IPS-NIHi7 (cell line): ENCODE data around the gene G6PC3.
"Not testable (repeated sequence)": the region's sequence is repeated elsewhere in the genome, so short reads cannot be mapped to it uniquely, and the experiment has no call there.

Experiments
- DNase-seq: peaks from one replicate; pipeline ENCODE4 v3.0.0; 2012; ENCODE audit warnings: mixed read lengths; ENCODE audit errors: extremely low spot score

G6PC3 gene

DNA sequence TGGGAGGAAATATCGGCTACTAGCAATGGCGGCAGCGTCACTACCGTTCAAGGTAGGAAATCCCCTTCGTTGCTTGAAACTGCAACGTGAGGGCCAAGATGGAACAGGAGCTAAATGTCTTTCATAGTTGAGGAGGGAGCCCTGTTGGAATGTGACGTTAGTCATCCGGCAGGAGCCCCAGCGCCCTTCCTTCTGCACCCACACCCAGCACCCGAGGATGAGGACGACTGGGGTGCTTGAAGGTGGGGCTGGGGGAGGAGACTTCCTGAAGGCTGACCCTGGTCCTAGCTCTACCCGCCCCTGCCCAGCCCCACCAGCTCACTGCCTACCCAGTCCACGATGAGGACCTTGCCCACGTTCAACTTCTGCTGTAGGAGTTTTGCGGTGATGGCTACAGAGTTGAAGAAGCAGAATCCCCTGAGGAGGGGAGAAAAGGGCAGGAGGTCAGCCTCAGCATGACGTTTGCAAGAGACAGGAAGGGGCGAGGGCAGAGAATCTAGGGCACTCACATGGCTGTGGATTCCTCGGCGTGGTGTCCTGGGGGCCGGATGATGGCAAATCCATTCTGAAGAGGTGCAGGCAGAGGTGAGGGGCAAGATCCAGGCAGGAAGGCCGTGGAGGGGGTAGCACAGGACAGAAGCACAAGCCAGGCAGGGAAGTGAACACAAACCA, 11.9 kb downstream of the G6PC3 start:
- DNase-seq: no peak

DNA sequence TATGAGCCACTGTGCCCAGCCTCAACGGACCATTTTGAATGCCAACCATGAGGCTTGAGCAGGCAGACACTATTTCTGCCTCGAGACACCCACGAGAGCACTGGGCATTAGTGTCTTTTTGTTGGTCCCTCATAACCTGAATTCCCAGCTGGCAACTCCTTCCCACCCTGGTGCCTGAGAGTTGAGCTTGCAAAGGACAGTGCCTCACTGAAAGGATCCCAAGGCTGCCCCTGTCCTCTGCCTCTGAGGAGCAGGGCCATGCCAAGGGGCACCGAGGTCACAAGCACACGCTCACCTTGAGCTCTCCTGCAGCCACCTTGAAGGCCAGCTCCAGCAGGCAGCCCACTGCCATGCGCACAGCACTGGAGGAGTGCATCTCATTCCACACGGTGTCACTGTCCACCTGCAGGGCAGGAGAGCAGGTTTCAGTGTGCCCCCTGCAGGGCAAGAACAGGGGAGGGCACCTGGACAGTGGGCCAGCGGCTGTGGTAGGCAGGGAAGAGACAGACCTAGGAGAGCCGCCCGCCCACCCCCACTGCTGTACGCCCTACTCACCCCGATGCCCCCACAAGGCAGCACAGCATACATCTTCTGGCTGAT, 12.8 kb downstream of the G6PC3 start:
- no peak for DNase-seq

DNA sequence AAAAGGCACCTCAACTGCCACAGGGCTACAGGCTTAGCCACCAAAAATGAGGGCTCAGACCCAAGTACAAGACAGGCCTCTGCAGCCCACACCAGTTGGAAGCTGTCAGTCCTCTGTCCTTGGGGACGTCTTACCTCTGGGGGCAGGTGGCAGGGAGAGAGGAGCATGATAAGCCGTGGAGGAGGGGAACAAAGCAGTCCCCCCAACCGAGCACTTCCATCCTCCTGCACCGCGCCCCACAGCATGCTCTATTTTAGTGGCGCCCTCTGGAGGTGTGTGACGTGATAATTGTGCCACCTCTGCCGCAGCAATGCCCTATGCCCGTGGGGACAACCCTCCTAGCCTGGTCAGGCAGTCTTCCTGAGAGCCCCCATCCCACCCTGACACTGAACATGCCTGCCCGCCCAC, 13.6 kb downstream of the G6PC3 start:
- peak; percentile 71 for DNase-seq

DNA sequence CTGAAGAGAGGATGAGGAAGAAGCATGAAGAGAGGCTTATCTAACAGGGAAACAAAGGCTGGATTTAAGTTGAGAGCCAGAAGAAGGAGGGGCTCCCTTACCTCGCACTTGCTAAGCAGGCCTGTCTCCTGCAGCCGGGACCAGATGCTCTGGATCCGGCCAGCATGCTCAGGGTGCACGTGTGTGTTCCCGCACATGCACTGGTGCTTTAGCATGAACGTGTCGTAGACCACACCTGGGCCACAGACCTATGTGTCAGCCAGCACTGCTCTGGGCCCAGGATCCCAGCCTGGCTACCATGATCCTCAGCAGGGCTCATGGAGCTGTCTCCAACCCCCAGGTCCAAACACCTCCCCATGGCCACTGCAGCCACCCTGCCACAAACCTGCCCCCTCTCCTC, 14.4 kb downstream of the G6PC3 start:
- DNase-seq: no peak

DNA sequence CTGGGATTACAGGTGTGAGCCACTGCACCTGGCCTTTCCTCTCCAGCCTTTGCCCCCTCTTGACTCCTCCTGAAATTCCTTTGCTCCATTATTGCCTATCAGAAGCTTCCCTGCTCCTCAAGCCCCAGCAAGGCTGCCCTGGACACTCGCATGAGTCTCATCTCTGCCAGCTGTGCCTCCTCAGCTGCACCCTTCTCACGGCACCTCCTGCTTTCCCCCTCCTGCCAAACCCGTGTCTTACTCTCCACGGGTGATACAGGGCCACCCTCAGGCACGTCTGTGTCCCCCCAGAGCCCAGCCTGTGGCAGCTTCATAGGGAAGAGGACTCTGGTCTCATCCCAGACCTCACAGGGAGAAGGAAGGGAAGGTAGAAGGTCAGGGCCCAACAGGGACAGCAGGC, 15.4 kb downstream of the G6PC3 start:
- no peak for DNase-seq

DNA sequence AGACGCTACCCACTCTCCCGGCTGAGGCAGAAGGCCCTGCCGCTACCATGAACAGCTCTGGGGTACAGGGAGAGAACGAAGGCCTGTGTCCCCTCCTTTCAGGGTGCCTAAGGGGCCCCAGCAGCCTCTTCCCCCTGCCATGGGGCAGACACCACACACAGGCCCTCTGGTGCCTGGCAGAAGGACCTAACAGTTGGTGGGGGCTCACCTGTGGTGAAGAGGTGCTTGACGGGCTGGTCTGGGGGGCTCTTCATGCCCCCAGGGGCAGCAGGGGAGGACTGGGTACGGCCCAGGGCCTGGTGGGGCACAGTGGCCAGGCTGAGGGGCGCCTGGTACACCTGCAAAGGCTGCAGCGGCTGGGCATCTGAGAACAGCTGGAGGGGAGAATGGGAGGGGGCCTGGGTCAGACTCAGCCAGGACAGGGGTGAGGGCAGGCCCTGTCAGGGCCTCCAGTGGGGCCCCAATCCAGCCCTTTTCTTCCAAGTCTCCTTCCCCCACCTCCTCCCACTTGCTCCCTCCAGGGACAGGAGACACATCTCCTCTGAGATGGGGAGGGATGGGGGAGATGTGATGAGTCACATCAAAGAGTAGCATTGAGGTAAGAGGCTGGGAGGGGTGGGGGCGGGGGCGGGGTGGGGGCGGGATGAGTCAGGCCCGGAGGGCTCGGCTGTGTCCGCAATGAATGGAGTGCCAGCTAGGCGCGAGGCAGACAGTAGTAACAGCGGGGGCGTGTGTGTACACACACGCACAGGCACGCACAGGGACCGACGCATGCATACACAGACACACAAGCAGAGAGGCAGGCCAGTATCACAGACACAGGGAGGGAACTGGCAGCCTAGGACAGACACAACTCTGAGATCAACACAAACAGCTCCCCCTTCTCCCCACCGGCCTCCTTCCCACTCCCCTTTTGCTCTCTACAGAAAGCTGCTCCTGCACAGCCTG, 16.1 kb downstream of the G6PC3 start:
- DNase-seq: peak; percentile 80

DNA sequence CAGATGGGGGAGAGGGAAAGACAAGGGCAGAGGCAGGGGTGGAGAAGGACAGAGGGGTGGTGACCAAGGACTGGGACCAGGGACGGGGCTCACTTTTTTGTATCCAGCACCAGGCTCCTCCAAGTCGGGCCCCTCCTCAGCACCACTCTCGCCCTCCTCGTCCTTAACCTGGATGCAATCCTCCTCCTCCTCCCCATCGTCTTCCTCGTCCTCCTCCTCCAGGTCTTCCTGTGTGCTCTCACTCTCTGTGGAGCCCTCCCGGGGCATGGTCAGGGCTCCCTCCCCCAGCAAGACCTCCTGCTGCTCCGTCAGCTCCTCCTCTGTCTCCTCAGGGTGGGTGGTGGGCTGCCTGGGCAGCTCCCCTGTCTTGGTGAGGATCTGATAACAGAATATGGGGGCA, 16.8 kb downstream of the G6PC3 start:
- no peak for DNase-seq

DNA sequence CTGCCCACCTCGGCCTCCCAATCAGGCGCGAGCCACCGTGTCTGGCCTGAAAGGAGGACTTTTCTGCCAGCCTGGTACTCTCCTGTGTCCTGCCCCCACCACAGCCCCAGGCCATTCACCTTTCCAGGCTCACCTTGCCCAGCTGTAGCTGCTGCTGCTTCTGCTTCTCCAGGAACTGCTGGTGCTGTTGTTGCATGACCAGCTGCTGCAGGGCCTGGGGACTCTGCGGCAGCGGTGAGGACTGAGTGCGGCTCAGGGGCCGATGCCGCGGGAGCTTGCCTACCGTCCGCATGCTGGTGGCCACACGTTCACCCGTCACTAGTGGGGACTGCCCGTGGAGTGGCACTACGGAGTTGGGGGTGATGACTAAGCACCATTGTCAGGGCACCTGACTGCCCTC, 17.7 kb downstream of the G6PC3 start:
- DNase-seq: no peak

DNA sequence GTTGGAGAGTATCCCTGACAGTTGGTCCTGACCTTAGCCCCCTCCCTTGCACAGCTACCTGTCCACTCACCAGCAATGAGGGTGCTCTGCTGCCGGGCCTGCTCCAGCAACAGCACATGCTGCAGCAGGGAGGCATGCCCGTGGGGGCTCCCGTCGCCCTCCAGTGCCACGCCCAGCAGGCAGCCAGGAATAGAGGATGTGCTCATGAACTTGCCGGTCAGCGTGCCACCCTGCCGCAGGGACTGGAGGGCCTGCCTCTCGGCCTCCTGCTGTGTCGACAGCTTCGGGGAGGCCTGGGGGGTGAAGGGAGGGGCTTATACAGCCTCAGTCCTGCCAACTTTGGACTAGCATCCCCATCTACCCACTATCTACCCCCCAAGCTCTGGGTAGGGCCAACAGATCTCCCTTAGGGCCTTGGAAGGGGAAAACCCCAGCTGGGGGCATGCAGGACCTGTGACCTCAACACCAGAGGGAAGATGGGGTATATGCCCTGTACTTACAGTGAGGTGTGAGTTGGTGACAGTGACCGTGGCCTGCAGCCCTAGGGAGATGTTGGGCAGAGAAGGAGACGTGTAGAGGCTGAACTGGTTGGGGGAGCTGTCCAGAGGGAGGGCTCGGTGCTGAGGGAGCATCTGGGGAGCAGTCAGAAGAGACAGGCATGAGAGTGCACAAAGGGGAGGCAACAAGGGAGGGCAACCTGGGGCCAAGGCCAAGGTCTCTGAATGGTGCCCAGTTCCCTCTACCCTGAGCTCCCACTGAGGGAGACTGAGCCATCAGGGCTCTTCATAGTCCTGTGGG, 20.9 kb downstream of the G6PC3 start:
- no peak for DNase-seq

DNA sequence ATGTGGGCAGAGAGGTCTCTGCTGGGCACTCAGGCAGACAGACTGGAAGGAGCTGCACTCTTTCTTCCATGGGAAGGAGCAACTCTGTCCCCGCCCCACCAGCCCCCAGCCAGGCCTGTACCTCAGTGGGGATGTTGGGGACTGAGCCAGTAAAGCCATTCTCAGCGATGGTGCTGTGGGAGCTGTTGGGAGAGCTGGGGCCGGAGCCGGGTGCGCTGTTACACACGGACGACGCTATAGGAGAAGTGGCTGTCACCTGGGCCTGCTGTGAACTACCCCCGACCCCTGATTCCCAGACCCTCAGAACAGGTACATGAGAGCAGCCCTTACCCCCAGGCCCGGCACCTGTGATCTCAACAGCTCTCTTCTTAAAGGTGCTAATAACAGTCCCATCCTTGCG, 21.5 kb downstream of the G6PC3 start:
- no peak for DNase-seq

DNA sequence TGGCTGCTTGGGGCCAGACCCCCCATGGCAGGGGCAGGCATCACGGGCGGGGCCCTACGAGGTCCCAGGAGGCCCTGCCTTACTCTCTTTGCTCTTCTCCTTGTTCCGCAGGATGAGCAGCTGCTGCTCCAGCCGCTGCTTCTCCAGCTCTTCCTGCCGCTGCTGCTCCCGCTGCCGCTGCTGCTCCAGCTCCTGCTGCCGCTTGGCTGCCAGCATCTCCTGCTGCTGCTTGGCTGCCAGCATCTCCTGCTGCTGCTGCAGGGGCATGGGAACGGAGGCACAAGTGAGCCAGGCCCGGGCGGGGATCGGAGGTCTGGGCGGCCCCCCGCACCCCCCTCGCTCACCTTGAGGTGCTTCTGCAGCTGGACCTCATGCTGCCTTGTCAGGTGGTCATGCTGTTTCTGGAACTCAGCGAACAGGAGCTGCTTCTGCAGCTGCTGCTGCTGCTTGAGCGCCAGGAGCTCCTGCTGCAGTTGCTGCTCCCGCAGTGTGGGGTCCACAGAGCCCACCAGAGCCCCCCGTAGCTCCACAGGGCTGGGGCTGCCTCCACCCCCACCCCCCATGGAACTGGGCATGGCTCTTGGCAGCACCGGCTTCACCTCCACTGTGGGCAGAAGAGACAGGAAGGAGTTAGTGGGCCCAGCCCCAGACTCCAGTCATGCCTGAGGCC, 22.8 kb downstream of the G6PC3 start:
- no peak for DNase-seq

DNA sequence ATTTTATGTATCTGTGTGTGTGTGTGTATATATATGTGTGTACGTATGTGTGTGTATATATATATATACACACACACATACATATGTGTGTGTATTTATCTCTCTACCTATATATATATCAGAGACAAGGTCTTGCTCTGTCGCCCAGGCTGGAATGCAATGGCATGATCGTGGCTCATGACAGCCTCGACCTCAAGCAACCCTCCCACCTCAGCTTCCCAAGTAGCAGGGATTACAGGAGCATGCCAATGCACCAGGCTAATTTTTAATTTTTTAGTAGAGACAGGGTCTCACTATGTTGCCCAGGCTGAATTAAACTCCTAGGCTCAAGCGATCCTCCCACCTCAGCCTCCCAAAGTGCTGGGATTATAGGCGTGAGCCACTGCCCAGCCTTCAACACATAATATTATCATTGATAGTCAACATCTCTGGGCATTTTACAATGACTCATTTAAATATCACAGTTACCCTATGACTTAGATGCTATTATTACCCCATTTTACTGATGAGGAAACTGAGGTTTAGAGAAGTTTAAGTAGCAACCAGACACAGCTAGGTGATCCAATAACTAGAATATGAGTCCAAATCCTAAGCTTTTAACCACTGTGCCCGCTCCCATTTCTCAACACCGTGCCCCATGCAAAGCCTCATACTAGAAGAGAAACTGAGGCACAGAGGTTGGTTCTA, 24.3 kb downstream of the G6PC3 start:
- no peak for DNase-seq

DNA sequence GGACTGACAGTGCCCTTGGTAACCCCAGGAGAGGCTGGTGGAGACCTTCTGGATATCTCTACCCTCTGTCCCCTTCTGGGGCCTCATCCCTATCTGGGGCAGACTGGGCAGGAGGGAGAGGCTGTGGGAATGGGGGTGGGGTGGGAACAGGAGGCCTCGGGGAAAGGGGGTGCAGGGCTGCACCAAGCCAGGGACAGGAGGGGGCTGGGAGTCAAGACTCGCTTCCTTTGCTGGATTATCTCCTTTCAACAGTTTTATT, 24.8 kb downstream of the G6PC3 start:
- DNase-seq: no peak

DNA sequence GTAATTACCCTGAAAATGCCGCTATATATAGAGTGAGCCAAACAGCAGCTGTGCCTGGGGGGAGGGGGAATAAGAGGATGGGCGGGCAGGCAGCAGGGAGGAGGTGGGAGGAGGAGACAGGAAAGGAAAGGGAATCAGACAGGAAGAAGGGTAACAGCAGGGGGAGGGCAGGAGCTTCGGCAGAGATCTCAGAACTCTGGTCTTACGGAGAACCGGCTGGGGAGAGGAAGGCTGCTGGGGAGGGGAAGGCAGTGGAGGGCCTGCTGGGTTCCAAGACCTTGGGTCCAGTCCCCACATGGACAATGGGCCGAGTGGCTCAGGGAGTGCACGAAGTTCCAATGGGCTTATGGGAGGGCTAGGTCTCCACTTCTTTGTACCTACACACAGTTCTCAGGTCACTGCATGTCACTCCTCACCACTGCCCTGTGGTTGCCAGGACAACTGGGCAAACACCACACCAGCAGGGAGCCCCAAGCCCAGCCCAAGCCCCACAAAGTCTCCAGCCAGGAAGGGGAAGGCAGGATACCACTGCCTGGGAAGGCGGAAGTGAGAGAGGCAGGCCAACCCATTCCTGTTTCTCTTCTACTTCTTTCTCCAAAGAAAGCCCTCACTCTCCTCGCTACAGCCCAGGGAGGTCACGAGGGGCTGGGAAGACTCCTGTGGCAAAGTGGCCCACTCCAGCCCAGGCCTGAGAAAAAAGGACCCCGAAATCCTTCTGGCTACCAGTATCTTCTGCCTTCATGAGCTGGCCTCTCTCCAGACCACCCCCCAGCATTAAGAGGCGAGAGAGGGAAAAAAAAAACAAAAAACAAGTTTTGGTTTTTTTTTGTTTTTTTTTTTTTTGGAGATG, 25.3 kb downstream of the G6PC3 start:
- peak; percentile 81 for DNase-seq

DNA sequence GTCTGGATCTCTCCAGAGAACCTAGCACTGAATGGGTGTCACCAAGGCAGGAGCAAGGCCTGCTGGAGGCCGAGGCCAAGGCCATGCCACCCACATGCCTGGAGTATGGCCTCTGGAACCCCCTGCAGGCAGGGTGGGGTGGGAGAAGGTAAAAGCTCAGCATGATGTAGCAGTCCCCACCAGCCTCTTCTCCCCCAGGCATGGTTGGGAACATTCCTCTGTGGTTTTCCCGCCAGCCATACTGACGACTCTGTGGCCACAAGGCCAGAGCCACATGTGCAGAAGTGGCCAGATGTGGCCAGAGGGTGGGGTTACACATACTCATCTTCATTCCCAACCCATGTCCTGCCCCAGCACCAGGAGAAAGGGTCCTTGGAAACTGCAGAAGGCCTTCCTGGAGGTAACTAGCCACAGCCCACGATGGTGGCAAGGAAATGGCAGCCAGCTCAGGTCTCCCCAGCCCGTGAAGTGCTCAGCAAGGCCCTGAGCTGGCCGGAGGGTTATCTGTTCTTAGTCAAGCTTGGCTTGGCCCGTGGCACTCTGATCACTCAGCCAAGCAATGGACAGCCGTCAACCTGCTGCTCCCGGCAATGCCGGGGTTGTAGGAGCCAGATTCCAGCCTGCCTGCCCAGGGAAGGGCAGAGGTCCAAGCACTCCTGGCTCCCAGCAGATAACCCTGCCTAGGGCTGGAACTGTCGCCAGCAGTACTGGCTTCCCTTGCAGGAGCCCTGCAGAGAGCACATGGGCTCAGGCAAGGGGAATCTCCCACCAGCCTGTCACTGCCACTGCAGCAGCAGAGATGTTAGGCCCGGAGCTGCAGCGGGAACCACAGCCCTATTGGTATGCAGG, 26.8 kb downstream of the G6PC3 start:
- DNase-seq: no peak

DNA sequence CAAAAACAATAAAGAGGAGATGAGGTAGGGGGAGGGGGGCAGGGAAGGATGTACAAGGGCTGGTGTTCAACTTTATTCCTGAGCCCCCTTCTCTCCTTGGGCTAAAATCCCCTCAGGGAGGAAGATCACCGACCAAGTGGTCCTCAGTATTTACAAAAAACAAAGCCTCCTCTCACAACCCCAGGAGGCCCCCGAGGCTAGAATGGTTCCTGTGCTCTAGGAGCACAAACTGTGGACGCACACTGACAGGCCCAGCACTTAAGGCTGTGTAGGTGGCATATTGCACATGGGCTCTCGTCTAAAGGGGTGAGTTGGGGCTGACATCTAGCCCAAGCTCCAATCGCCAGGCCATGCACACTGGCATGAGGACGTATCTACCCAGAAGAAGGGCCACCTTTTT, 31.3 kb downstream of the G6PC3 start:
- DNase-seq: not testable (repeated sequence)

DNA sequence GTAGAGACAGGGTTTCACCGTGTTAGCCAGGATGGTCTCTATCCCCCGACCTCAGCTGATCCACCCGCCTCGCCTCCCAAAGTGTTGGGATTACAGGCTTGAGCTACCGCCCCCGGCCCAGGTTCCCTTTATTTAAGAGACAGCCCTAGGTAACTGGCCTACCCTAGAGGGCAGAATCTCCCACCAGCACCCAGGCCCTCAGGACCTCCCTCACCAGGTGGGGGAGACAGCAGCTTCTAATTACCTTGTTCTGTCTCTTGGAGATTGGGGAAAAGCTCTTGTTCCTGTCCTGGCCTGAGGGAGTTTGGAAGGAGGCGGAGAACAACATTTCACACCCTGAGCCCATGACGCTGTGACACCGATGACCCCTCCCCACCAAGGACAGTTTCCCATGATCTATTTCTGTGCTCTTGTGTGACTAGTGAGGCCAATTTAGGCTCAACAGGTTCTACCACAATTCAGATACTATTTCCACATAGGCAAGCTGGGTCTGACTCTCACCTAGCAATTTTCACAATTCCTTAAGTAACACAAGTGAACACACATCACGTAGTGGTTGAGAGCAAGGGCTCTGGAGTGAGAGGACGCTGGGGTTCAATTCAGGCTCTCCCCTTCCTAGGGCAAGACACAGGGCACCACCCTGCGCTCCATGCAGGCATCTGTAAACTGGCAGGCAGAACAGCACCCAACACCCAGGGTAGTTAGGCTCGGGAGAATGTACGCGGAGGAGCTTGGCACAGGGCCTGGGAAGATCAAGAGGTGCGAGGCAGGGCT, 32.5 kb downstream of the G6PC3 start:
- no peak for DNase-seq

DNA sequence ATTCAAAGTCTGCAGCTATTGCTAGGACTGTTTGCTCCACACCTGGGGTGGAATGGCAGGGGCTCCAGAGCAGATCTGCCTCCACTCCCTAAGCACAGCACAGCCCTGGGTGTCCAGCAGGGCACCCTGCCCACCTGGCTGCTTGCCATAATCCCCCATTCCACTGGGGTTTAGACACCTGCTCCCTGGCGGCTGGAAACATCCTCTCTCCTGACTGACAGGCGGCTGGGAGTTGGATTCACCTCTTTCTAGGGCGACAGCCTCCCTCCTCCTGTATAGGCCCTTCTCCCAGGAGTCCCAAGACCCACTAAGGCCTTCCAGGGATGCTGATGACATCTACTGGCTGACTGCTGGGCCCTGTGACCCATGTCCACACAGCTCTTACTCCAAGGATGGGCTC, 34.9 kb downstream of the G6PC3 start:
- DNase-seq: no peak
